K562 (cell line): Measurements from ENCODE around the gene TMC1. TPM values are rescaled to one million over a fixed set of nuclear protein-coding genes. Genes with fewer than 3 reads are reported as not detected.
A peak's percentile ranks its signal among the peaks of the same experiment; 100 is the strongest.

Experiments used
- ATF1 ChIP-seq, 2 experiments: fragments of 450-650 bp in 1 of 2; IDR thresholded peaks; 2 replicates each; pipeline ENCODE4 v1.6.1; 2016; ENCODE audit warnings: missing compliant biosample characterization in 1 of 2, missing genetic modification characterization in 1 of 2
- CBX1 ChIP-seq: sonication (generic); IDR thresholded peaks from 2 replicates; pipeline ENCODE4 v1.6.1; 2016; ENCODE audit warnings: antibody characterized with exemption, low read depth, mild to moderate bottlenecking
- CXXC5 ChIP-seq: fragments of 250-450 bp; sonication (Bioruptor Pico); IDR thresholded peaks from 2 replicates; pipeline ENCODE4 v1.8.0; 2022; ENCODE audit warnings: inconsistent platforms, mild to moderate bottlenecking, moderate library complexity
- ETV1 ChIP-seq: fragments of 450-650 bp; conservative IDR thresholded peaks from 2 replicates; pipeline ENCODE4 v1.6.1; 2016; ENCODE audit warnings: missing genetic modification characterization, control low read depth, low read depth, missing compliant biosample characterization
- HDAC1 ChIP-seq, 2 experiments: fragments of 450-650 bp; IDR thresholded peaks; 2 replicates each; pipeline ENCODE4 v1.6.1; 2016 to 2017; ENCODE audit warnings: inconsistent platforms in 1 of 2, mild to moderate bottlenecking in 1 of 2, moderate library complexity in 1 of 2
- KAT8 ChIP-seq: fragments of 450-650 bp; IDR thresholded peaks from 2 replicates; pipeline ENCODE4 v1.6.1; 2016; ENCODE audit warnings: low read depth, mild to moderate bottlenecking
- KHSRP ChIP-seq: fragments of 450-650 bp; IDR thresholded peaks from 2 replicates; pipeline ENCODE4 v1.6.1; 2017
- L3MBTL2 ChIP-seq: fragments of 450-650 bp; IDR thresholded peaks from 2 replicates; pipeline ENCODE4 v1.6.1; 2016; ENCODE audit warnings: mild to moderate bottlenecking, moderate library complexity
- LEF1 ChIP-seq: fragments of 450-650 bp; IDR thresholded peaks from 2 replicates; pipeline ENCODE4 v1.6.1; 2016; ENCODE audit warnings: mild to moderate bottlenecking
- MYC ChIP-seq, 2 experiments: fragments of 250-450 bp in 1 of 2; sonication (Bioruptor Pico) in 1 of 2; IDR thresholded peaks; 2 replicates each; pipeline versions ENCODE4 v1.5.1 to v1.6.1; 2012 to 2021; ENCODE audit warnings: low read depth in 2 of 2, borderline replicate concordance in 1 of 2, improper control_type of control experiment in 1 of 2, low read length in 1 of 2, mild to moderate bottlenecking in 1 of 2, moderate library complexity in 1 of 2
- PTRF ChIP-seq: fragments of 450-650 bp; IDR thresholded peaks from 2 replicates; pipeline ENCODE4 v1.6.1; 2016; ENCODE audit warnings: mild to moderate bottlenecking, missing genetic modification characterization, missing compliant biosample characterization
- RBBP5 ChIP-seq: fragments of 200-600 bp; sonication (generic); IDR thresholded peaks from 2 replicates; pipeline ENCODE4 v1.6.1; 2012; ENCODE audit warnings: borderline replicate concordance, mild to moderate bottlenecking, low read length, control low read depth, inconsistent platforms; ENCODE audit not compliant: insufficient read depth, poor library complexity, severe bottlenecking
- TAF9B ChIP-seq: fragments of 450-650 bp; IDR thresholded peaks from 2 replicates; pipeline ENCODE4 v1.6.1; 2018; ENCODE audit warnings: mild to moderate bottlenecking; ENCODE audit not compliant: partially characterized antibody
- TBP ChIP-seq: optimal IDR thresholded peaks from 2 replicates; pipeline ENCODE3; 2011; ENCODE audit warnings: low read depth, low read length, improper control_type of control experiment
- YBX1 ChIP-seq: fragments of 450-650 bp; IDR thresholded peaks from 2 replicates; pipeline ENCODE4 v1.7.1; 2016; ENCODE audit warnings: mild to moderate bottlenecking
- polyA plus RNA-seq, 8 experiments: library from polyadenylated mRNA; depleted of rRNA in 4 of 8; stranded (reverse) in 5 of 8; unstranded in 3 of 8; fragments of >200 nt; fragmentation: Nextera tagmentation in 2 of 8; fragmentation: Illumina TruSeq in 1 of 8; extraction: Ambion mirVana in 2 of 8; extraction: Trizol in 1 of 8; gene quantifications; 2 replicates each; pipeline versions ENCODE4 v1.2.1 to v1.2.3, GENCODE V29; 2011 to 2014; ENCODE audit warnings: inconsistent platforms in 1 of 8, missing spikeins in 1 of 8
- total RNA-seq, 7 experiments: library from RNA; depleted of rRNA in 6 of 7; stranded (reverse); fragments of >200 nt in 6 of 7; fragmentation: Illumina TruSeq in 2 of 7; extraction: Trizol in 2 of 7; gene quantifications; 2 replicates each; pipeline versions ENCODE4 v1.2.1 to v1.2.3, GENCODE V29; 2011 to 2021; ENCODE audit warnings: low replicate concordance in 1 of 7
- TF ChIP-seq, protein P1 (sequence below), 2 experiments: fragments of 450-650 bp in 1 of 2; IDR thresholded peaks; 2 replicates each; pipeline ENCODE4 v1.6.1; 2011 to 2017; ENCODE audit warnings: low read depth in 2 of 2, antibody characterized with exemption in 1 of 2, borderline replicate concordance in 1 of 2, low read length in 1 of 2, mild to moderate bottlenecking in 1 of 2, mixed read lengths in 1 of 2; ENCODE audit not compliant: control insufficient read depth in 1 of 2
- TF ChIP-seq, protein P2 (sequence below), 2 experiments: fragments of 450-650 bp; formaldehyde crosslinking in 1 of 2; IDR thresholded peaks; 2 replicates each; pipeline versions ENCODE4 v1.4.0 to v1.6.1; 2014 to 2020; ENCODE audit warnings: mild to moderate bottlenecking in 2 of 2, borderline replicate concordance in 1 of 2, low read depth in 1 of 2

The TMC1 gene
- total and polyA plus RNA-seq, 9 of the 15 experiments (the other 6 are each of a cell fraction or from before 2014, with no cell fraction given) = 0.10 to 0.15 TPM; not detected in 7

DNA sequence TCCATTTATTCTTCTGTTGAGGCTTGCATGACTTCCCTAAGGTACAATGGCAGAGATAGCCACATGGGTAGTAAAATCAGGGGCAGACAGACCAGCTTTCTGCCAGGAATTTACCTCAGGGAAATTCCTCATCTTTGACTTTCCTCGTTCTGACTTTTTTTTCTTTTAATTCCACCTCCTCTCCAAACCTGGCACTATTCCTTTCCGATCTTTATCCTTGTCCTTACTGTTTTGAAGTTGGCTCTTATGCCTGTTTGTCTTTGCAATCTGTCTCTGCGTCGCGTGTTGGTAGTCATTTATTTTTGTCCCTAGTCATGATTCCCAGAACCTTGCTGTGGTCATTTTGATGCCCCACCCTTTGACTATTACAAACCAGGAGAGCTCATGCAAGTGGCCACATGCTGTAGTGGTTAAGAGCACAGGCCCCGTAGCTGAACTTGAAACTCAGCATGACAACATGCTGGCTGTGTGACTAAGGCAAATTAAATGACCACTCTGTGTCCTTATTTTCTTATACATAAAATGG is 19.0 kb downstream of the TMC1 start (continued):
- TF ChIP-seq, protein P1, sequence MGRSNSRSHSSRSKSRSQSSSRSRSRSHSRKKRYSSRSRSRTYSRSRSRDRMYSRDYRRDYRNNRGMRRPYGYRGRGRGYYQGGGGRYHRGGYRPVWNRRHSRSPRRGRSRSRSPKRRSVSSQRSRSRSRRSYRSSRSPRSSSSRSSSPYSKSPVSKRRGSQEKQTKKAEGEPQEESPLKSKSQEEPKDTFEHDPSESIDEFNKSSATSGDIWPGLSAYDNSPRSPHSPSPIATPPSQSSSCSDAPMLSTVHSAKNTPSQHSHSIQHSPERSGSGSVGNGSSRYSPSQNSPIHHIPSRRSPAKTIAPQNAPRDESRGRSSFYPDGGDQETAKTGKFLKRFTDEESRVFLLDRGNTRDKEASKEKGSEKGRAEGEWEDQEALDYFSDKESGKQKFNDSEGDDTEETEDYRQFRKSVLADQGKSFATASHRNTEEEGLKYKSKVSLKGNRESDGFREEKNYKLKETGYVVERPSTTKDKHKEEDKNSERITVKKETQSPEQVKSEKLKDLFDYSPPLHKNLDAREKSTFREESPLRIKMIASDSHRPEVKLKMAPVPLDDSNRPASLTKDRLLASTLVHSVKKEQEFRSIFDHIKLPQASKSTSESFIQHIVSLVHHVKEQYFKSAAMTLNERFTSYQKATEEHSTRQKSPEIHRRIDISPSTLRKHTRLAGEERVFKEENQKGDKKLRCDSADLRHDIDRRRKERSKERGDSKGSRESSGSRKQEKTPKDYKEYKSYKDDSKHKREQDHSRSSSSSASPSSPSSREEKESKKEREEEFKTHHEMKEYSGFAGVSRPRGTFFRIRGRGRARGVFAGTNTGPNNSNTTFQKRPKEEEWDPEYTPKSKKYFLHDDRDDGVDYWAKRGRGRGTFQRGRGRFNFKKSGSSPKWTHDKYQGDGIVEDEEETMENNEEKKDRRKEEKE (IDR thresholded peaks at IDR 0.05; ENCODE audit: borderline replicate concordance in 1 of 2, control insufficient read depth in 1 of 2, low read depth in 2 of 2, low read length in 1 of 2) = no peak
- TF ChIP-seq RBBP5 (no peak), ETV1 (tag) (no peak), PTRF (no peak), KAT8 (no peak), ATF1 (CRISPR knock-in tag; IDR thresholded peaks at IDR 0.05) (no peak), ATF1 (tag; IDR thresholded peaks at IDR 0.05) (peak; percentile 62), L3MBTL2 (peak; percentile 84), TAF9B (peak; percentile 65), LEF1 (peak; percentile 62), HDAC1 (IDR thresholded peaks at IDR 0.05) (peak in 1 of 2 experiments; percentile 69; a peak in 2 of 4 replicates), CXXC5 (CRISPR knock-in tag) (no peak; the same call in 1 of the 2 replicates), CBX1 (no peak), YBX1 (no peak), TBP (peak; percentile 11), MYC (IDR thresholded peaks at IDR 0.05; ENCODE audit: low read depth, low read length) (peak; percentile 69), MYC (CRISPR knock-in tag; IDR thresholded peaks at IDR 0.05; ENCODE audit: borderline replicate concordance, low read depth) (no peak), KHSRP (no peak)
- TF ChIP-seq, protein P2, sequence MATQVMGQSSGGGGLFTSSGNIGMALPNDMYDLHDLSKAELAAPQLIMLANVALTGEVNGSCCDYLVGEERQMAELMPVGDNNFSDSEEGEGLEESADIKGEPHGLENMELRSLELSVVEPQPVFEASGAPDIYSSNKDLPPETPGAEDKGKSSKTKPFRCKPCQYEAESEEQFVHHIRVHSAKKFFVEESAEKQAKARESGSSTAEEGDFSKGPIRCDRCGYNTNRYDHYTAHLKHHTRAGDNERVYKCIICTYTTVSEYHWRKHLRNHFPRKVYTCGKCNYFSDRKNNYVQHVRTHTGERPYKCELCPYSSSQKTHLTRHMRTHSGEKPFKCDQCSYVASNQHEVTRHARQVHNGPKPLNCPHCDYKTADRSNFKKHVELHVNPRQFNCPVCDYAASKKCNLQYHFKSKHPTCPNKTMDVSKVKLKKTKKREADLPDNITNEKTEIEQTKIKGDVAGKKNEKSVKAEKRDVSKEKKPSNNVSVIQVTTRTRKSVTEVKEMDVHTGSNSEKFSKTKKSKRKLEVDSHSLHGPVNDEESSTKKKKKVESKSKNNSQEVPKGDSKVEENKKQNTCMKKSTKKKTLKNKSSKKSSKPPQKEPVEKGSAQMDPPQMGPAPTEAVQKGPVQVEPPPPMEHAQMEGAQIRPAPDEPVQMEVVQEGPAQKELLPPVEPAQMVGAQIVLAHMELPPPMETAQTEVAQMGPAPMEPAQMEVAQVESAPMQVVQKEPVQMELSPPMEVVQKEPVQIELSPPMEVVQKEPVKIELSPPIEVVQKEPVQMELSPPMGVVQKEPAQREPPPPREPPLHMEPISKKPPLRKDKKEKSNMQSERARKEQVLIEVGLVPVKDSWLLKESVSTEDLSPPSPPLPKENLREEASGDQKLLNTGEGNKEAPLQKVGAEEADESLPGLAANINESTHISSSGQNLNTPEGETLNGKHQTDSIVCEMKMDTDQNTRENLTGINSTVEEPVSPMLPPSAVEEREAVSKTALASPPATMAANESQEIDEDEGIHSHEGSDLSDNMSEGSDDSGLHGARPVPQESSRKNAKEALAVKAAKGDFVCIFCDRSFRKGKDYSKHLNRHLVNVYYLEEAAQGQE (IDR thresholded peaks at IDR 0.05; ENCODE audit: borderline replicate concordance) = peak; percentile 9; the same call in 1 of the 2 replicates
- TF ChIP-seq, protein P2 (CRISPR knock-in tag; IDR thresholded peaks at IDR 0.05; ENCODE audit: low read depth) = no peak
